HL-60 (cell line): Measurements from ENCODE around the gene INVS.
A peak's percentile ranks its signal among the peaks of the same experiment; 100 is the strongest.

ENCODE experiments used
- DNase-seq, 2 experiments: peaks; one replicate each; pipeline ENCODE4 v3.0.0-alpha.2; 2010 to 2020; ENCODE audit warnings: low read depth in 1 of 2, low spot score in 1 of 2
- H3K27ac ChIP-seq: fragments of 250-450 bp; sonication (Bioruptor Pico); replicated peaks from 2 replicates; pipeline ENCODE4 v1.5.1; 2020; ENCODE audit warnings: mild to moderate bottlenecking, moderate library complexity
- H3K27me3 ChIP-seq: fragments of 250-450 bp; sonication (Bioruptor Pico); 2 replicates; pipeline ENCODE4 v1.5.1; 2021; ENCODE audit warnings: mild to moderate bottlenecking, moderate library complexity; ENCODE audit not compliant: insufficient read depth, poor library complexity, severe bottlenecking
- H3K4me3 ChIP-seq: replicated peaks from 2 replicates; pipeline ENCODE4 v1.5.1; 2011; ENCODE audit warnings: mild to moderate bottlenecking, control low read depth, low read length; ENCODE audit not compliant: insufficient read depth
- CTCF ChIP-seq: IDR thresholded peaks from one replicate; pipeline ENCODE4 v1.5.1; 2011; ENCODE audit warnings: low read length, control low read depth, inconsistent platforms; ENCODE audit not compliant: insufficient read depth
- GABPA ChIP-seq: IDR thresholded peaks from 2 replicates; pipeline ENCODE4 v1.6.1; 2012; ENCODE audit warnings: low read depth
- POLR2AphosphoS5 ChIP-seq: IDR thresholded peaks from 2 replicates; pipeline ENCODE4 v1.6.1; 2012; ENCODE audit warnings: low read depth
- REST ChIP-seq: IDR thresholded peaks from 2 replicates; pipeline ENCODE4 v1.6.1; 2012; ENCODE audit warnings: low read depth; ENCODE audit not compliant: insufficient replicate concordance
- SPI1 ChIP-seq: IDR thresholded peaks from 2 replicates; pipeline ENCODE4 v1.6.1; 2012; ENCODE audit warnings: low read depth, mild to moderate bottlenecking, borderline replicate concordance

Gene INVS

GRCh38 chr9:100346836-100347235, 247.8 kb downstream of the INVS start:
- TF ChIP-seq GABPA: no peak
- no peak for TF ChIP-seq SPI1
- no peak for TF ChIP-seq POLR2AphosphoS5
- TF ChIP-seq CTCF: no peak
- no peak for TF ChIP-seq REST
- DNase-seq: no peak
- Histone ChIP-seq H3K27ac (no peak overlapping the region), H3K4me3 (no peak overlapping the region), H3K27me3 (no peaks in the 10 kb centered on the region)

GRCh38 chr9:100350188-100350587, 251.1 kb downstream of the INVS start:
- DNase-seq: peak in 1 of 2 experiments; percentile 7
- Histone ChIP-seq H3K27ac (no peak overlapping the region), H3K4me3 (0 out of 2 replicates have a peak overlapping the region, but pooled peaks have one; percentile 6), H3K27me3 (no peaks in the 10 kb centered on the region)
- no peak for TF ChIP-seq CTCF
- no peak for TF ChIP-seq POLR2AphosphoS5
- no peak for TF ChIP-seq GABPA
- no peak for TF ChIP-seq SPI1
- no peak for TF ChIP-seq REST
